Lower lobe of right lung (tissue), 2 donors: ENCODE data around the gene FAM193B. TPM values are rescaled to one million over a fixed set of nuclear protein-coding genes. Genes with fewer than 3 reads are reported as not detected.

Experiments
- ATAC-seq, 2 donors: fragments of 200-7000 bp; cut with Tn5 transposase; one replicate each; pipeline ENCODE4 v1.9.1; 2020 to 2022; ENCODE audit warnings: mild to moderate bottlenecking in 2 of 2, moderate library complexity in 2 of 2
- DNase-seq: peaks from one replicate; pipeline ENCODE4 v3.0.0-alpha.2; 2020
- H3K27ac ChIP-seq: fragments of 200-600 bp; one replicate; pipeline ENCODE4 v1.8.0; 2022
- H3K27me3 ChIP-seq: fragments of 200-600 bp; one replicate; pipeline ENCODE4 v1.8.0; 2022; ENCODE audit warnings: low read depth
- H3K36me3 ChIP-seq: fragments of 200-600 bp; one replicate; pipeline ENCODE4 v1.8.0; 2022; ENCODE audit warnings: mild to moderate bottlenecking
- H3K4me1 ChIP-seq: fragments of 200-600 bp; one replicate; pipeline ENCODE4 v1.8.0; 2022
- H3K4me3 ChIP-seq: fragments of 200-600 bp; one replicate; pipeline ENCODE4 v1.8.0; 2022; ENCODE audit warnings: mild to moderate bottlenecking
- H3K9me3 ChIP-seq: fragments of 200-600 bp; one replicate; pipeline ENCODE4 v1.8.0; 2022
- CTCF ChIP-seq: fragments of 200-600 bp; IDR thresholded peaks from one replicate; pipeline ENCODE4 v1.8.0; 2022; ENCODE audit warnings: antibody characterized with exemption, mild to moderate bottlenecking
- intact Hi-C: fragments of 100-400 bp; cut with DNase I; formaldehyde crosslinking; loops from one replicate; pipeline ENCODE4 v1.11.0; 2022
- total RNA-seq: library from RNA; stranded (reverse); fragmentation: NEBNext Ultra II Directional; extraction: Animal tissue kit (Norgen Biotek cat#: 25700); gene quantifications from one replicate; pipeline ENCODE4 v1.2.1, GENCODE V29; 2021
- donor health status: DM: no; HTN: yes; CAD: no; lungs with severe emphysema.

The FAM193B gene
- total RNA-seq, 1 donor from 2014 or later, result 89.1 TPM

GRCh38 chr5:177474846-177475562 lies 79.4 kb downstream of the FAM193B start:
- DNase-seq (no peak), ATAC-seq (no peak)
- H3K4me3 ChIP-seq, result no peak overlapping the region
- H3K4me1 ChIP-seq, result peaks cover 36% of the 10 kb centered on the region
- intact Hi-C loops, result no loop called here
- TF ChIP-seq CTCF, result no peak
- no peaks in the 10 kb centered on the region for H3K36me3 ChIP-seq
- H3K27ac ChIP-seq, result peak overlapping the region; percentile 4
- no peaks in the 10 kb centered on the region for H3K9me3 ChIP-seq
- peaks cover 11% of the 10 kb centered on the region for H3K27me3 ChIP-seq

DNA sequence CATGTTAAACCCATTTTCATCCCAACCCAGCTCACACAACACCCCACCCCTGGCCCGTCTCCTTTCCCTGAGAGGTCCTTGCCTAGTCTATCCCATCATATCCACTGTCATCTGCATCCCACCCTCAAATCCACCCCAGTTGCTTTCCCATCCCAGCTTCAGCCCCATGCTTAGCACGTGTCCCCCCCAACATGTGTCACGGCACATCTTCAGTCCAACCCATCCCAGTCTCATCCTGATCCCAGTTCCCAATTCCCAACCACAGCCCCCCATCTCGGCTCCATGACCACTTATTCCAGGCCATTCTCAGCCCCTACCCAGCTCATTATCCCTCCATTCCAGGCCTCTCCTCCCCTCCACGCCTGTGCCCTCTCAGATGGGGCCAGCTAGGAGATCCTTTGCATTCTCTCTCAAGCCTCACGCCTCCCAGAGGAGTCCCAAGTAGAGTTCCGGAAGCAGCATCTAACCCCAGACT lies 80.3 kb downstream of the FAM193B start:
- no peak for TF ChIP-seq CTCF

GRCh38 chr5:177473443-177474001 lies 80.8 kb downstream of the FAM193B start, which contains the start of gene DBN1:
Gene DBN1, minus strand, starts transcription at chr5:177473634. Its CDS starts 113 bp downstream, at chr5:177473521.
- TF ChIP-seq CTCF, result no peak
- no peaks in the 10 kb centered on the region for H3K36me3 ChIP-seq
- no peaks in the 10 kb centered on the region for H3K9me3 ChIP-seq
- DNase-seq, result no peak
- peaks cover 21% of the 10 kb centered on the region for H3K4me1 ChIP-seq
- peaks cover 11% of the 10 kb centered on the region for H3K27me3 ChIP-seq
- peak within 1 kb of the TSS; percentile 69 for H3K4me3 ChIP-seq
- intact Hi-C loops, result no loop called here
- peak; percentile 65 to 80 for ATAC-seq
- peak within 1 kb of the TSS; percentile 69 for H3K27ac ChIP-seq

More for the DNA sequence above, 80.3 kb downstream of the FAM193B start:
- Histone ChIP-seq H3K4me3 (no peak overlapping the region), H3K4me1 (peaks cover 26% of the 10 kb centered on the region), H3K27me3 (peaks cover 11% of the 10 kb centered on the region), H3K9me3 (no peaks in the 10 kb centered on the region), H3K27ac (peak overlapping the region; percentile 4), H3K36me3 (no peaks in the 10 kb centered on the region)
- DNase-seq, result no peak
- ATAC-seq, result no peak
- intact Hi-C loops, result no loop called here

GRCh38 chr5:177472460-177473442 lies 81.6 kb downstream of the FAM193B start:
- DNase-seq, result no peak
- no peaks in the 10 kb centered on the region for H3K9me3 ChIP-seq
- H3K27ac ChIP-seq, result peak overlapping the region; percentile 69
- peak overlapping the region; percentile 69 for H3K4me3 ChIP-seq
- intact Hi-C loops, result no loop called here
- peaks cover 5% of the 10 kb centered on the region for H3K36me3 ChIP-seq
- TF ChIP-seq CTCF, result no peak
- ATAC-seq, result peak; percentile 48 to 64
- peaks cover 11% of the 10 kb centered on the region for H3K27me3 ChIP-seq
- peaks cover 15% of the 10 kb centered on the region for H3K4me1 ChIP-seq
